NCI-H1417 treated with DMSO at 0.1 percent for 48 hours (cell line): Measurements from ENCODE around the gene RNF227.

ENCODE experiments used
- DNase-seq: peaks from one replicate; lab custom pipeline; 2025; lab: John Stamatoyannopoulos, UW

RNF227 gene

DNA sequence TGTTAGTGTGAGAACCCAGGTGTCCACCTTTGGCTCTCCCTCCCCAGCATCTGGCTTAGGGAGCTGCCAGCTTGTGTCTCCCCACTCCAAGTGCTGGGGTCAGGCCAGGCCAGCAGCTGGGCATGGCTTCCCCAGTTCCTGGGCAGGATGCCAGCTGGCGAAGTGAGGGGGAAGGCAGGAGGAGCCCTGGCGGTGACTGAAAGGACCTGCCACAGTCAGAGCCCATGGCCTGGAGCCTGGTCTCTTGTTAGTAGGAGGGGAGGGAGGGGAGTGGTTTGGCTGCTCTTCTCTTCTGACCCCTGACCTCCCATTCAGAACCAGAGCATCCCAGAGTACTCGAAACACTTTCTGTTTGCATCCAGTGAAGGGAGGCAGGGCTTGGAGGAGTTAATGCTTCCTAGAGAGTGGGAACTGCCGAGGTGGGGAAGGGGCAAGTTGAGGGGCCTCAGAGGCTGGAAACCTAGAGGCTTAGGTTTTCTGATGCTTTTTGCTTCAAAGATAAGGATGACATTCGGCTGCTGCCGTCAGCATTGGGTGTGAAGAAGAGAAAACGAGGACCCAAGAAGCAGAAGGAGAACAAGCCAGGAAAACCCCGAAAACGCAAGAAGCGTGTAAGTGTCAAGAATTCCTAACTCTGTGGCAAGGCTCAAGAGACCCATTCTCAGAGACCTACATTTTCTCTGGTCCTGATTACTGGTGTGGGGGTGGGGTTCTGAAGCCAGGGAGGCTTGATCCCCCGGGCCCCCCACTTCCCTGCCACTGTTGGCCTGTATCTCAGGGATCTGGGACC lies 26.7 kb downstream of the RNF227 start:
- DNase-seq: no peak

DNA sequence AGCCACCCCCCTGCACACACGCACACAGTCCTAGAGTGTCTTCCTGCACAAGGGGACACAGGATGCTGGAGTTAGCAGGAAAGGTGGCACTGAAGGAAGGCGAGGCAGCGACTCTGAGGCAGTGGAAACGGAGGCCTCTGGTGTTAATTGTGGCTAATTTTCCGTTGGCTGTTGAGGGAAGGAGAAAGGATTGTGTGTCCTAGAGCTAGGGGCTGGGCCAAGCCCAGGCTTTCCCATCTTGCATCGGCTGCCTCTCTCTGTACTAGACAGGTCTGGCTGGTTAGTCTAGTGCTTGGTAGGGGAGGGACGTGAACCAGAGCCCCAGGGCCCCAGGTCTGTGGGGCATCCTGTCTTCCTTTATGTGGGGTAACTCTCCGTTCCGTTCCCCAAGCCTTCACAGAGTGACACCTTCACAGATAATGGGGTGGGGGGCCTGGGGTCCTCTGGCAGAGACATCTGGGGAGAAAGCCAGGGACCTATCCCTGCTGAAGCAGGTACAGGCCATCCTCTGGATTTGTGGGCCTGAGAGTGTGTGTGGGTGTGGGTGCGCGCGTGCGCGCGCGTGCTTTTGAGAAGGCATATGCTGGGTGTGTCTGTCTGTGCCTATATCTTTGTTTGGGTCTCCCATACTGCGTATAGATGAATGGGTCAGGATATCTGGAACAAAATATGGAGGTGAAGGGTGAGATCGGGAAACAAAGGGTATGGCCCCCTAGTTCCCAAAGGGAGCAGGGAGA lies 27.7 kb downstream of the RNF227 start, which contains the start of gene CHD3:
TSS of gene CHD3 (plus strand) at position 606 of the 737 bp plus-strand sequence. CDS start 212 bp downstream, outside the sequence.
- no peak for DNase-seq

DNA sequence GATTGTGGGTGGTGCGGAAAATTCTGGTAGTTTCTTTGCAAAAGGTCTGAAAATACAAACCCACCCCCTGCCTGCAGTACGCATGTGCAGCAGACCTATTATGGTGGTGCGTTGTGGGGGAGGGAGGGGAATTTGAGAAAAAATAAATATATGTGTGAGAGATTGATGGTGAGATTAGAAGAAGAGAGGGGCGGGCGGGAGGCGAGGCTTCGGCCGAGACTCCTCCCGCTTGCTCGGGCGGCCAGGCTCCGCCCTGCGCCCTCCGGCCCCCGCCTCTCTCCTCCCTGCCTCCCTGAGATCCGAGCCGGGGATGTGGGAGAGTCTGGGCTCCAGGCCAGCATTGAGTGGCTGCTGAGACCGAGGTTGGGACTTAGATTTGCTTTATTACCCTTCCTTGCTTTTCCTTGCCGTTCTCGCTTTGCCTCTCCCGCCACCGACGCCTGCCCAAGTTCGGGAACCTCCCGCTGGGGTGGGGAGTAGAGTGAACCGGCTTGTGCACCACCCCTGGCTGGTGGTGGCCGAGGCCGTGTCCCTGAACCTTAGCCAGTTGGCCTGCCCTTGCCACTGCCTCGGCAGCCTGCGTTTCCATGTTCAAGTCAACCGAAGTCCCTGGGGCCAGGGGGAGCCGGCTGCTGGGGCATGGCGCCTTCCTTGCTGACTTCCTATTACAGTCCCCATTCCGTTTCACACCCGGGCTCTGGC lies 28.5 kb downstream of the RNF227 start:
- peak; percentile 80 for DNase-seq

DNA sequence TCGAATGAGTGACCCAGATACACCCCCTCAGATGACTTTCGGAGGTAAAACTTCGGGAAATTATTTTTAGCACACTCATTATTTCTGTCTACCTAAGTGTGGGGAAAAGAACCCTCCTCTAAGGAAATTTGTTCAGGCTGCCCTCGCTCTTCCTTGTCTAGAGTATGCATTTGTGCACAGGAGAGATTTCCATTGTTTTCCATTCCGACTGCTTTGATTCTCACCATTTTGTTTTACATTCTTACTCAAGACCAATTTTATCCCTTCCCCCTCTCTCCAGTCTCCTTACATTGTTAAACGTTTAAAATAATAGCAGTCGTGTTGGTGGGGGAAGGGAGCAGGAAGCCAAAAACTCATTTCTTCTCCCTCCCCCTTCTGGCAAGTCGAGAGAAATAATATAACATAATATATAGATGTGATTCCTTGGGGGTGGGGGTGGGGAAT lies 29.0 kb downstream of the RNF227 start:
- DNase-seq: peak; percentile 80

DNA sequence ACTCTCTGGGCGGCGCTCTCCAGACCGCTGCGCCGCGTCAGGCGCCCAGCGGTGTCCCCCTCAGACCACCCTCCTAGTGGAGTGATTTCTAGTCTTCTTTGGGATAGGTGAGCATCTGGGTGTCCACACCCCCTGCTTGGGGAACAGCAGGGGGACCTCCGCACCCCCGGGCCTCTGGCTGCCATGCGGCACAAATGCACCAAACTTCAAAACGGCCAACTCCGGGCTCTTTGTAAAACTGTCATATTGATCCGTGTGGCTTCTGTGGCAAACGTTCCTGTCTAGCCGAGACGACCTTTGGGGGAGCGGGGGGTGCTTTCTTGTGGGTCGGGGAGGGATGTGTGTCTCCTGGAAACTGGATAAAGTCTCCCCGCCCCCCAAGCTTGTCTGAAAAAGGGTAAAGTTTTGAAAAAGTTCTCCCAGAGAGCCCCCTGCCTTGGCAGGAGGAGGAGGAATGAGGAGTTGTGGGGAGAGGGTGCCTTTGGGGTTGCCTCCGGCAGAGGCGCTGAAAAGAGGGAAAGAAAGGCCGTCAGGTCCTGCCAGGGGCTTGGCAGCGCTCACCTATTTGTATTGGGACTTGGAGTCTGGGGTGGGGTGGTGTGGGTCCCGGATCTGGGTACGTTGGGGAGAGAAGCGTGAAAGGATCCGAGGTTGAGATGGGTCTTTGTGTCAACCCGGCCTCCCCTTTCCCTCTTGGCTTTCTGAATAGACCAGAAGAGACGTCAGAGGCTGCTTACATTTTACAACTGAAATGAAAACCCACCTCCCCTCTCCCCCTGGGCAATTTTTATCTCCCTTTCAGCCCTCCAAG lies 29.7 kb downstream of the RNF227 start:
- DNase-seq: no peak

DNA sequence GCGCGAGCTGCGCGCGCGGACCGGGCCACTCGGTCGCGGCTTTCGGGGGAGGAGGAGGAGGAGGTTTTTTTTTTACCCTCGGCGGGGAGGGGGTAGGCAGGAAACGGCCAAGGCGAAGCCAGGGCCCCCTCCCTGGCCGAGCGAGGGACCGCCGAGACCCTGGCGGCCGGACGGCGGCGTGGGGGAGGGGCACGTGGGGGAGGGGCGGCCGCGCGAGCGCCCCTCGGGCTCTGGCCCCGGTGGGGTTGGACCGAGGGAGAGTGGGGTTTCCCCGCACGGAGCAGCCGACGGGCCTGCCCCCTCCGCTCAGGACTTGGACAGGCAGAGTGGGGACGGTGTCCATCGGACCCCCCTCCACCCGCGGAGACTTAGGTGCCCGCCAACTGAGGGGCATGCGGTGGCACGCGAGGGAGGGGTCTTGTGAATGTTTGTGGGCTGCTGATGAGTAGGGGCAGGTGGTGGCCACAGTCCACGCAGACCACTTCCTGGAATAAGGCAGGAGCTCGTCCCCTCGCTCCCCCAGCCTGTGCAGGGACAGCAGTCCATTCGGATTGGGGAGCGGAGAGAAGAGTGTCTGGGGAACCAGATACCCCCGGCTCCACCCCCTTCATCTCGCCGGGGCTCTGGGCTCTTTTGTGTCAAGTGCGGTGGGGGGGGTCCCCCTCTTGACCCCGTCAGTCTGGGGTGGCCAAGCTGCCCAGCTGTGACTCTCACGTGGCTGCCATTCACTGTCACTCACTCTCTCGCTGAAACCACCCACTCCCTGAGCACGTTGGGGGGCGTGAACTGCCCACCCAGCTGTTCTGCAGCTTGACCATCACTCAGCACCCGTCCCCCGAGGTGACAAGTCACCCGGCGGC lies 30.5 kb downstream of the RNF227 start:
- DNase-seq: no peak

DNA sequence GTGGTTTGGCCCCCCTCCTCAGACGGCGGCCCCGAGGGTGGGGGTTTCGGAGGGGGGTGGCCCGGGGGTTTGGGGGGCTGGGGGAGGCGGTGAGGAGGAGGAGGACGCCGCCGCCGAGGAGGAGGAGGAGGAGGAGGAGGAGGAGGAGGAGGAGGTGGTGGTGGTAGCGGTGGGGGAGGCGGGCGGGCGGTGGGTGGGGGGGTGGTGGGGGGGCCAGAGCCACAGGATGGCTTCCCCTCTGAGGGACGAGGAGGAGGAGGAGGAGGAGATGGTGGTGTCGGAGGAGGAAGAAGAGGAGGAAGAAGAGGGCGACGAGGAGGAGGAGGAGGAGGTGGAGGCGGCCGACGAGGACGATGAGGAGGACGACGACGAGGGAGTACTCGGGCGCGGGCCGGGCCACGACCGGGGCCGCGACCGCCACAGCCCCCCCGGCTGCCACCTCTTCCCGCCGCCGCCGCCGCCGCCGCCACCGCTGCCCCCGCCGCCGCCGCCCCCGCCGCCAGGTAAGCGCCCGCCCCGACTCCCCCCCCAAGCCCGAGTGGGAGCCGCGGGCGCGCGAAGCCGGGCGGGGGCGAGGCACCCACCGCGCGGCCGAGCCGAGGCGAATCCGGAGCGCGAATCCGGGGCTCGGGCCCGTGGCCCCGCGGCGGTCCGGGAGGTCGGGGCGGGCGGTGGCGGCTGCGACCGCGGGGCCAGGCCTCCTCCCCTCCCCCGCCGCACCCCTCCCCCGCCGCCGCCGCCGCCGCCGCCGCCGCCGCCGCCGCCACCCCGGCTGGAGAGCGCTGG lies 31.3 kb downstream of the RNF227 start:
- no peak for DNase-seq

DNA sequence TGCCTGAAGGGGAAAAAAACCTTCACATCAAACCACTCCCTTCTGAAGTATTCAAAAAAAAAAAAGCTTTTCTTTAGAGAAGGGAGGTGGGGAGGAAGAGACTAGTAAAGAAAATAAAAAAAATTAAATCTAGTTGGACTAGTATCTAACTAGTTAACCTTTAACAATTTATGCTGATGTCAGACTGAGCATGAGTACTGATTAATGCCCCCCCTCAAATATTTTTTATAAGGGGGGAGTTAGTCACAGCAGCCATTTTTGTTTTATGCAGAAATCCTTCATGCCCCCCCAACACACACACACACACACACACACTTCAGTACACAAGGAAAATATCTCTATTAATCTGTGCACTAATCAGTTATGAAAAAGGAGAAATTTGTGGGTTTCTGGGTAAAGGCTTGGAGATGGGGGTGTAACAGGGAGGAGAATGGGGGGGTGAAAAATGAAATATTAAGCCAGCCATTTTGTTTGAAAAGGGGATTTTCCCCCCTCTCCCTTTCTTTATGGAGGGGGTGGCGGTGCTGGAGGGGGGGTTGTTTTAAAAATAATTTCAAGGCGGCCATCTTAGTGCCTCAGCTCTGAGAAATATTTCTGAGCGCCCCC lies 32.2 kb downstream of the RNF227 start:
- DNase-seq: no peak

DNA sequence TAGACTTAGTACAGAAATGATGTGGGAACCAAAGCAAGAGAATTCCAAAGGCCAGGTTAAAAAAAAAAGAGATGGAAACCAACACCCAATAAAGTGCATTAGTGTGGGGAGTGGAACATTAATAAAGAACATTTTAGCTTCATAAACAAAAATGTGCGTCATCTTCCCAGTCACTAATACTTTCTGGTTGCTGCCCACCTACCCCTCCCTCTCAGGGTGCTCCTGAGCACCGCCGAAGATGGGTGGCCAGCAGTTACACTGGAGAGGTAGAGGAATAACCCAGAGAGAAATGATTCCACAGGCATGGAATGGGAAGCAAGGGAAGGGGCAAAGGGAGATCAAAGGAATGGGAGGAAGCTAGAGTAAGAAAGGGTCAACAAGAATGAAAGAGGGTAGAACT lies 33.5 kb downstream of the RNF227 start:
- DNase-seq: no peak

DNA sequence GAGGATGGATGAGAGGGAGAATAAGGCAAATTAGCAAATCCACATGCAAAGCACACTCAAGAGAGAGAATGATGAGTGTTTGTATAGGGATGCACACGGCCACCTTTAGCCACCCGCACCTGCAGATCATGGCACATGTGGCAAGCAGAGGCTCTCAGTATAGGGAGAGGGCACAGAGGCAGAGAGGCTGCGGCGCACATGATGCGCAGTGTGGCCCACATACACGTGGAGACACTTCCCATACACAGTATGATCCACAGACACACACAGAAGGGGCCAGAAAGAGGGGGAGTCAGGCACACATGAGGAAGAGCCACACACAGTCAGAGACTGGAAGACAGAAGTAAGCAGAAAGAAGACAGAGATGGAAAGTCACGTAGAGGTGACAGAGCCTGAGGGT lies 34.0 kb downstream of the RNF227 start:
- no peak for DNase-seq

DNA sequence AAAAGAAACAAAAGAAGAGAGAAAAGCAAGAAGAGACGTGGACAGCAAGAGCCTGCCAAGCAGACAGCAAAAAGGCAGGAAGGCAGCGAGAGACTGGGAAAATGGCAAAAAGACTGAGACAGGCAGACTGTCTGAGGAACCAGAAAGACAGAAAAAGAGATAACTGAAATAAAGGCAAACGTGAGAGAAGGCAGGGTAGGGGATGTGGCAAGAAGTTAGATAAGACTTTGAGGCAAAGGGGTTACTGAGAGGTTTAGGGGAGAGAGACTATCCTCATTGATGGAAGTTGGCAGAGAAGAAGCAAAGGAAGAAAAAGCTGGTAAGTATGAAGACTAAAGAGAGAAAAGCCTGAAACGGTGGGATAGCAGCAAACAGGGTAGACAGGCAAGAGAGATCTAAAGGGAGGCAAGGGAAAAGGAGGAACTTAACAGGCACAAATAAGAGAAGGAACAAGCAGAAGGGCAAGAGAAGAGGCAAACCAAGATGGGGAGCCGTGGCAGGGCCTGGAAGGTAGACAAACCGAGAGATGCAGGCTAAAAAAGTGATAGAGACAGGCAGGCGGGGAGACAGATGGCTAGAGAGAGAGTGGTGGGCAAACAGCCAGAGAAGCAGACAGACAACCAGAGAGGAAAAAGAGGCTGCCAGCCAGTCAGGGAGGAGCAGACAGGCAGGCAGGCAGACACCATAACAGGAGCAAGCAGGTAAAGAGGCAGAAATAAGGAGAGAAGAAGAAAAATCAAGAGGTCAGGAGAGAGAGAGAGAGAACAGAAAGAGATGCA lies 34.6 kb downstream of the RNF227 start:
- no peak for DNase-seq

DNA sequence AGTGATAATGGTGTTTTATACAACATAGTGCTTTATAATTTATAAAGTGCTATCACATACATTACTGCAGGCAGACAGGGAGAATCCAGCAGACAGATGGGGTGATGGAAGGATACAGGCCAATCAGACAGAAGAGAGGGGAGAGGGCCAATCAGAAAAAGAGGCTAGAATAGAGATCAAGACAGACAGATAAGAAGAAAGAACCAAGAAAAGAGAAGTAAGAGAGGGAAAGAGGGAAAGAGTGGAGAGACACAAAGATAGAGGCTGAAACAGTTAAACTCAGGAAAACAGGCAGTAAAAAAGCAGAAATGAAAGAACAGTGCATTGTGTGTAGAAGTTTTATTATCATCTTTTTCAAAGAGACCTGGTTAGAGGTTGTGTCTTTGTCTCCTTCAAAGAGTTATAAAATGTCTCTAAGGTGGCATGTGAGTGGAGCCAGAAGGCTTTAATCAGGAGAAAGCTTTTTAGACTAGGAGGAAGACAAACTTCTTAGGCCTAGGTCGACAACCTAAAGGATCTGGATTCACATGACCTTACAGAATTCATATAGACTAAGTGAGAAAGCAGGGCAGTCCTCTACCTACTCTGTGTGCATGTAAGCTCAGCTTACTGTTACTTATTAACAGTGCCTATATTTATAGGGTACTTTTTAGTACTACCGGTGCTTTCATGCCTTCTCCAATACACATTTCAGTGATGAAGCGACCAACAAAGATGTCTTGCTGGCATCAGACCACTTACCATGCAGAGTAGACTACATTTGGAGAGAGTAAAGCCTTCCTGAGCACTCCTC lies 35.8 kb downstream of the RNF227 start:
- DNase-seq: no peak

DNA sequence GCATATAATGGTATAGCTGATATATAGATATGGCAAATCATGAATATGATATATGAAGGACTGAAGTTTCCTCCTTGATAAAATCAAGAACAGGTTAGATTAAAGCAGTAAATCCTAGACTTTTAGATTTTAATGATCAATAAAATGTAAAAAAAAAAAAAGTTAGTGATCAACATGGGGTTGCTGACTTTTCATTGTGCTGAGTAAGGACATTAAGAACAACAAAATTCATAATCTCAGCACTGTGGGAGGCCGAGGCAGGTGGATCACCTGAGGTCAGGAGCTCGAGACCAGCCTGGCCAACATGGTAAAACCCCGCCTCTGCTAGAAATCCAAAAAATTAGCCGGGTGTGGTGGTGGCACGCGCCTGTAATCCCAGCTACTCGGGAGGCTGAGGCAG lies 37.9 kb downstream of the RNF227 start:
- no peak for DNase-seq

DNA sequence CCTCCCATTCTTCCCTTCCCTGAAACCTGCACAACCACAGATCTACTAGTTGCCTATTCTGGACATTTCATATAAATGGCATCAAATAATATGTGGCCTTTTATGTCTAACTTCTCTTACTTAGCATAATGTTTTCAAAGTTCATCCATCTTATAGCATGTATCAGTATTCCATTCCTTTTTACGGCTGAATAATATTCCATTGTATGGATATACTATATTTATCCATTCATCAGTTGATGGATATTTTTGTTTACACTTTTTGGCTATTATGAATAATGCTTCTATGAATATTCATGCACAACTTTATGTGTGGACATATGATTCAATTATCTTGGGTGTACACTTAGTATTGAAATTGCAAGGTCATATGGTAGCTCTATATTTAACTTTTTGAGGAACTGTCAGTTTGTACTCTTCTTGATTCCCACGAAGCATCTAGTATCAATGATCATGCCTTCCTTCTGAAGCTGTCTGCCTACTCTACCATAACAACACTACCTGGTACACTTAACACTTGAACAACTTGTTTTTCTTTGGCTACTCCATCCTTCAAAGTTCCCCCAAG lies 40.2 kb downstream of the RNF227 start:
- no peak for DNase-seq

DNA sequence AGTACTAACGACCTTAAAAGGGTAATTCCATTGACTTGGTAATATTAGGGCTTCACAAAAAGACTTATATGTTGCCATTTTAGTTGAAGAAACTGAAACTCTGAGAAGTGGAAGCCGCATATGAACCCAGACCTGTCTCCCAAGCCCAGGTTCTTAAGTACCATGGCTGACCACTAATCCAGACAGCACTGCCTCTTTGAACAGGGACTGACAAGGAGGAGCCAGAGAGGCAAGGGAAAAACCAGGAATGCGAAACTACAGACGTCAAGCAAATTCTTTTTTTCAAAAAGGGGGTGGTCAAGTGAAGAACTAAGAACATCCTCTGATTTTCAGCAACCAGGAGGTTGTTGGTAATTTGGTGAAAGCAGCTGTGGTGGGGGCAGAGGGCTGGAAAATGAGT lies 43.0 kb downstream of the RNF227 start:
- DNase-seq: no peak

DNA sequence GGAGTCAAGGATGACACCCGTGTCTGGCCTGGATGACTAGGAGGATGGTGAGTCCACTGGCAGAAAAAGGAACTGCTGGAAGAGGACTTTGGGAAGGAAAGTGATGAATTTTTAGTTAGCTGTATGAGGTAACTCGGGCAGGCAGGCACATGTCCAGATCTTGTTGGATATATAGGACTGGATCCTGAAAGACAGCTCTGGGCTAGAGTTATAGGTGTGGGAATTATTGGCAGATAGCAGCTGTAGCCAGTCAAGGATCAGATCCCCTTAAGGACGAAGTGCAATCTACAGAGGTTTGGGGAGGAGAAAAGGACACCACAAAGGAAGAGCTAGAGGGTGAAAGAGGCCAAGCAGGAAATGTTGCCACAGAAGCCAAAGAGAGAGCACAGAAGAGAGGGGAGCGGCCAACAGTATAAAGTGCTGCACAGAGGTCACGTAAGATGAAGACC lies 48.2 kb downstream of the RNF227 start:
- DNase-seq: no peak

DNA sequence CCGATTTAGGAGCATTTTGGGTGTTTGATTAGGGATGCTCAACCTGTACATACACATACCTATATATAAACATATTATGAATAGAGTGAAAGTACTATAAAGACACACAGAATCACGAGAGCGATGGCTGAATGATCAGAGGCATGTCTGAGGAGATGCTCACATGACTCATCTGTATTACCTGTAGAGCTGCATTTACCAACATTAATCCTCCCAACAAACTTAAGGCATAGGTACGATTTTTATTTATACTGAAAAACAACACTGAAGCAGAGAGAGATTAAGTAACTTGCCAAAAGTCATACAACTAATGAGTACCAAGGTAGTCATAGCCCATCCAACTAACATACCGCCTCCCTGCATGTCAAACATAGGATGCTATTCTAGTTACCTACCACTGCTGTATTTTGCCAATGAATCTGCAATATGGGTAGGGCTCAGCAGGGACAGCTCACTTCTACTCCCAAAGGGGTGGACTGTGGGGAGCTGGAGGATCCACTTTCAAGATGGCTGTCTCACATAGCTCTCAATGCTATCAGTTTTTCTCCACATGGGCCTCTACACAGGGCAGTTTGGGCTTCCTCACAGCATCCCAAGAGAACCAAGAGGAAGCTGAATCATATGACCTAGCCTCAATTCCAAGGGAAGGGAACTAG lies 51.0 kb downstream of the RNF227 start:
- DNase-seq: no peak
